Measurements from ENCODE around the gene PROX1. TPM values are rescaled to one million over a fixed set of nuclear protein-coding genes. Genes with fewer than 3 reads are reported as not detected.

PROX1 gene
- total RNA-seq, 4 donors from 2014 or later, result 34.6 to 51.3 (median 38.4) TPM

- Histone ChIP-seq H3K4me3 (replicated peaks in 1 of 3) (no peak overlapping the region), H3K4me1 (peaks cover 3 to 6% of the 10 kb centered on the region in 2 donors), H3K36me3 (no peaks in the 10 kb centered on the region), H3K27me3 (no peaks in the 10 kb centered on the region), H3K9me3 (no peaks in the 10 kb centered on the region), H3K27ac (no peak overlapping the region)
- 88 to 96% methylated on average over 2 of the region's 2 CpGs for WGBS, 2 donors
- TF ChIP-seq CTCF (IDR thresholded peaks at IDR 0.05) (no peak), POLR2A (IDR thresholded peaks at IDR 0.05) (no peak)
- no peak for DNase-seq
- intact Hi-C loops (cut with DNase I), result no loop called here
These were observed 29.4 kb upstream of the PROX1 start for GRCh38 chr1:213958346-213958745.

- intact Hi-C loops (cut with DNase I), result no loop called here
These were observed 26.8 kb upstream of the PROX1 start for GRCh38 chr1:213960963-213961362.

DNA sequence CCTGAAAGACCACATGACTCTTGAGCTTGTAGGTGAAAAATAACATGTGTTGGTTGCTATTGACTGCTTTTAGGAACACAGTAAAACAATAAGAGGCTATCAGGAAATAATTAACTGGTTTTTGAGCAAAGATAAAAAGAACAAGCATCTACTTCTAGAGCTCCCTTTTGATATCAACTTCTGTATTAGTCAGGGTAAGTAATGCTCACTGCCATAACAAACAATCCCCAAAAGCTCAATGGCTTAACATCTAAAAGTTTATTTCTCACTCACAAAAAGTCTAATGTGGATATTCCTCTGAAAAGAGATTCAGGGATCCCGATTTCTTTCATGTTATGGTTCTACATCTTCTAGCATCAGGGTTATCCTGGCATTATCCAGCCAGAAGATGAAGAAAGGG is 25.3 kb upstream of the PROX1 start:
- H3K9me3 ChIP-seq, result no peaks in the 10 kb centered on the region
- WGBS, 2 donors, result 100% methylated on average over 1 of the region's 1 CpG
- peaks cover 0 to under 1% of the 10 kb centered on the region in 2 donors for H3K4me1 ChIP-seq
- no peak for DNase-seq
- no peak overlapping the region for H3K4me3 ChIP-seq (replicated peaks in 1 of 3)
- no peak overlapping the region for H3K27ac ChIP-seq
- TF ChIP-seq CTCF (IDR thresholded peaks at IDR 0.05) (no peak), POLR2A (IDR thresholded peaks at IDR 0.05) (no peak)
- no peaks in the 10 kb centered on the region for H3K36me3 ChIP-seq
- H3K27me3 ChIP-seq, result no peaks in the 10 kb centered on the region
- intact Hi-C loops (cut with DNase I), result no loop called here

More at GRCh38 chr1:213960963-213961362, 26.8 kb upstream of the PROX1 start:
- H3K9me3 ChIP-seq, result no peaks in the 10 kb centered on the region
- no peaks in the 10 kb centered on the region for H3K27me3 ChIP-seq
- H3K27ac ChIP-seq, result no peak overlapping the region
- H3K4me1 ChIP-seq, result peaks cover 0 to 3% of the 10 kb centered on the region in 2 donors
- TF ChIP-seq POLR2A (IDR thresholded peaks at IDR 0.05), result no peak
- no peak for TF ChIP-seq CTCF (IDR thresholded peaks at IDR 0.05)
- DNase-seq, result no peak
- WGBS, 2 donors, result 88 to 99% methylated on average over 2 of the region's 2 CpGs
- H3K36me3 ChIP-seq, result no peaks in the 10 kb centered on the region
- H3K4me3 ChIP-seq (replicated peaks in 1 of 3), result no peak overlapping the region

- 85 to 92% methylated on average over 5 of the region's 5 CpGs for WGBS, 2 donors
- H3K4me3 ChIP-seq (replicated peaks in 1 of 3), result no peak overlapping the region
- no peak overlapping the region for H3K27ac ChIP-seq
- no peaks in the 10 kb centered on the region for H3K36me3 ChIP-seq
- intact Hi-C loops (cut with DNase I), result no loop called here
- no peak for DNase-seq
- TF ChIP-seq CTCF (IDR thresholded peaks at IDR 0.05), result no peak
- TF ChIP-seq POLR2A (IDR thresholded peaks at IDR 0.05), result no peak
- H3K27me3 ChIP-seq, result no peaks in the 10 kb centered on the region
- H3K4me1 ChIP-seq, result no peaks in the 10 kb centered on the region
- no peaks in the 10 kb centered on the region for H3K9me3 ChIP-seq
These were observed 21.7 kb upstream of the PROX1 start for GRCh38 chr1:213966122-213966521.

DNA sequence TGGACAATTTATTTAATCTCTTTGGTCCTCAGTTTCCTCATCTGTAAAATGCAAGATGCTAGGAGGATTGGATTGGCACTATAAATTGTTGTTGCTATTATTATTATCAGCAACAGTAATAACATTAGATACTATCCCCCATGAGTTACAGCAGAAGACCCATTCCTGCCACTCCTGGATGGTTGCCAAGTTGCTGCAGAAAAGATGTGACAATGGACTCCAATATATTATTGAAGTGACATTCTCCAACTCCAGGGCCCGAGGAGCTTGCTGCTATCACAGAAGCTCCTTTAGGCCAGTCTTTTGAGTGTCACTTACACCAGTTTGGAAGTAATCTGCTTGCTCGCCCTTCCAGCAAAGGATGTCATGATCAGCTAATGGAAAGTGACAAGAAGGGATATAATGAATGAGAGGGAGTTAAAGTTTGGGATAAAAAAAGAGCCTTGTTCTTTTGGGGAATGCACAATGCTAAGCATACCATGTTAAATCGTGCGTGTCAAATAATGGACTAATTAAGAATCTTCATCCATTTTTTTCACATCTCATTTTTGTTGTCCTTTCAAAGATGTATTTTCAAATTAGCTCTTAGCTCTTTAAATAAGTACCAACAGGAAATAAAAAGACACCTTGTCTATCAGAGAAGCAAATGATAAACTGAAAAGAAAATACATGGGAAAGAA is 19.5 kb upstream of the PROX1 start:
- Histone ChIP-seq H3K4me1 (no peaks in the 10 kb centered on the region), H3K9me3 (no peaks in the 10 kb centered on the region), H3K27me3 (no peaks in the 10 kb centered on the region), H3K27ac (no peak overlapping the region), H3K36me3 (no peaks in the 10 kb centered on the region), H3K4me3 (replicated peaks in 1 of 3) (no peak overlapping the region)
- 80% methylated on average over 4 of the region's 4 CpGs for WGBS, 2 donors
- intact Hi-C loops (cut with DNase I), result no loop called here
- no peak for TF ChIP-seq CTCF (IDR thresholded peaks at IDR 0.05)
- no peak for TF ChIP-seq POLR2A (IDR thresholded peaks at IDR 0.05)
- no peak for DNase-seq
